SK-N-SH (cell line): ENCODE data around the gene TMEM212.

ENCODE experiments used
- TAF1 ChIP-seq: IDR thresholded peaks from 2 replicates; pipeline ENCODE4 v1.6.1; 2012; ENCODE audit warnings: low read depth, mild to moderate bottlenecking, low read length, moderate library complexity, borderline replicate concordance
- TF ChIP-seq, protein P1 (sequence below): fragments of 200-600 bp; sonication (generic); IDR thresholded peaks from 2 replicates; pipeline ENCODE4 v1.6.1; 2017; ENCODE audit warnings: antibody characterized with exemption, mild to moderate bottlenecking, moderate library complexity
- TF ChIP-seq, protein P2 (sequence below): fragments of 150-350 bp; IDR thresholded peaks from 2 replicates; pipeline ENCODE4 v1.6.1; 2017; ENCODE audit warnings: antibody characterized with exemption, low read length, low read depth, borderline replicate concordance

DNA sequence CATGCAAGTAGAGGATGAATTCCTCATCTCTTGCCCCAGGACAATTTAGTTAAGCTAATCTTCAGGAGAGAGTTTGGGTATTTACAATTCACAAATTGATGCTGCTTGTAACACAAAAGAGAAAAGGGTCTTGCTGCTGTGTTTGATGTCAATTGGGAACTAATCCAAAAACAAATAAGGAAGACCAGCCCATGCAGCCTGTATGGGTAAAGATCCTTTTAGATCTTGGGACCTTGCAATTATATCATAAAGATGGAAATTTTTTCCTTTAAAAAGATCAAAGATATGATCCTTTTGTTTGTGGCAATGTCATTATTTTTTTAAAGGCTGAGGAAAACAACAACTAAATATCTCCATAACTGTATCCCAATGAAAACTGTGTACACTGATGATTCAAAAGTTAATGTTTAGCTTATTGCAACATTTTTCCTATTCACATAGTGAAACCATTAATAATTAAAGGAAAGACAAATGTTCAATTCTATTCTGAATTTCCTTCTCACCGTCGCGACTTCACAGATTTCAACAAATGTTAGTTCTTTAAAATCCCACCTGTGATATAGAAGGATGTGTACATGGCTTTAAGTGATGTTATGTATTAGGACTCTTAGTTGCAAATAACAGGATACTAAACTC, 40.2 kb downstream of the TMEM212 start:
- TF ChIP-seq TAF1 = no peak
- TF ChIP-seq, protein P1, sequence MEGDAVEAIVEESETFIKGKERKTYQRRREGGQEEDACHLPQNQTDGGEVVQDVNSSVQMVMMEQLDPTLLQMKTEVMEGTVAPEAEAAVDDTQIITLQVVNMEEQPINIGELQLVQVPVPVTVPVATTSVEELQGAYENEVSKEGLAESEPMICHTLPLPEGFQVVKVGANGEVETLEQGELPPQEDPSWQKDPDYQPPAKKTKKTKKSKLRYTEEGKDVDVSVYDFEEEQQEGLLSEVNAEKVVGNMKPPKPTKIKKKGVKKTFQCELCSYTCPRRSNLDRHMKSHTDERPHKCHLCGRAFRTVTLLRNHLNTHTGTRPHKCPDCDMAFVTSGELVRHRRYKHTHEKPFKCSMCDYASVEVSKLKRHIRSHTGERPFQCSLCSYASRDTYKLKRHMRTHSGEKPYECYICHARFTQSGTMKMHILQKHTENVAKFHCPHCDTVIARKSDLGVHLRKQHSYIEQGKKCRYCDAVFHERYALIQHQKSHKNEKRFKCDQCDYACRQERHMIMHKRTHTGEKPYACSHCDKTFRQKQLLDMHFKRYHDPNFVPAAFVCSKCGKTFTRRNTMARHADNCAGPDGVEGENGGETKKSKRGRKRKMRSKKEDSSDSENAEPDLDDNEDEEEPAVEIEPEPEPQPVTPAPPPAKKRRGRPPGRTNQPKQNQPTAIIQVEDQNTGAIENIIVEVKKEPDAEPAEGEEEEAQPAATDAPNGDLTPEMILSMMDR = no peak
- TF ChIP-seq, protein P2, sequence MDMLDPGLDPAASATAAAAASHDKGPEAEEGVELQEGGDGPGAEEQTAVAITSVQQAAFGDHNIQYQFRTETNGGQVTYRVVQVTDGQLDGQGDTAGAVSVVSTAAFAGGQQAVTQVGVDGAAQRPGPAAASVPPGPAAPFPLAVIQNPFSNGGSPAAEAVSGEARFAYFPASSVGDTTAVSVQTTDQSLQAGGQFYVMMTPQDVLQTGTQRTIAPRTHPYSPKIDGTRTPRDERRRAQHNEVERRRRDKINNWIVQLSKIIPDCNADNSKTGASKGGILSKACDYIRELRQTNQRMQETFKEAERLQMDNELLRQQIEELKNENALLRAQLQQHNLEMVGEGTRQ = no peak
